Small intestine (tissue), 7 donors: ENCODE data around the gene SLC1A5. TPM values are rescaled to one million over a fixed set of nuclear protein-coding genes. Genes with fewer than 3 reads are reported as not detected.
A peak's percentile ranks its signal among the peaks of the same experiment; 100 is the strongest.

Experiments used
- DNase-seq, 2 donors: peaks; one replicate each; pipeline versions ENCODE4 v3.0.0 to v3.0.0-alpha.2; 2013
- FAIRE-seq: peaks from 2 replicates; lab custom pipeline; 2012; peaks lifted over from hg19 to GRCh38; lab: Jason Lieb, UNC
- H3K27ac ChIP-seq, 3 donors: one replicate each; pipeline ENCODE4 v1.5.1; 2013; ENCODE audit warnings: low read length in 2 of 3, mild to moderate bottlenecking in 2 of 3, control low read depth in 1 of 3, inconsistent platforms in 1 of 3, low read depth in 1 of 3, moderate library complexity in 1 of 3
- H3K27me3 ChIP-seq, 3 donors: one replicate each; pipeline ENCODE4 v1.6.1; 2013; ENCODE audit warnings: low read length in 3 of 3, inconsistent platforms in 1 of 3; ENCODE audit not compliant: control insufficient read depth in 3 of 3, insufficient read depth in 3 of 3
- H3K36me3 ChIP-seq, 3 donors: one replicate each; pipeline ENCODE4 v1.6.1; 2013; ENCODE audit warnings: low read length in 3 of 3, inconsistent platforms in 1 of 3, low read depth in 1 of 3, mild to moderate bottlenecking in 1 of 3, moderate library complexity in 1 of 3; ENCODE audit not compliant: control insufficient read depth in 3 of 3, insufficient read depth in 2 of 3
- H3K4me1 ChIP-seq, 3 donors: one replicate each; pipeline ENCODE4 v1.6.1; 2013; ENCODE audit warnings: low read length in 2 of 3, inconsistent platforms in 1 of 3, low read depth in 1 of 3, mild to moderate bottlenecking in 1 of 3, moderate library complexity in 1 of 3; ENCODE audit not compliant: control insufficient read depth in 3 of 3, insufficient read depth in 2 of 3
- H3K4me3 ChIP-seq, 3 donors: one replicate each; pipeline ENCODE4 v1.5.1; 2013; ENCODE audit warnings: low read length in 3 of 3, control low read depth in 1 of 3, inconsistent platforms in 1 of 3, low read depth in 1 of 3, mild to moderate bottlenecking in 1 of 3, moderate library complexity in 1 of 3
- H3K9me3 ChIP-seq, 2 donors: one replicate each; pipeline ENCODE4 v1.6.1; 2013; ENCODE audit warnings: low read depth in 1 of 2, low read length in 1 of 2; ENCODE audit not compliant: control insufficient read depth in 2 of 2, insufficient read depth in 1 of 2
- WGBS, 3 donors: extraction: QIAGEN DNeasy Blood & Tissue Kit; methylation state at CpG; one replicate each; pipeline ENCODE4 v1.1.7; 2013; 5-methylcytosine and 5-hydroxymethylcytosine counted together
- polyA plus RNA-seq, 4 donors: library from polyadenylated mRNA; stranded (reverse) in 3 of 4; unstranded in 1 of 4; fragments of 200-250 nt in 3 of 4; fragments of 120-200 nt in 1 of 4; gene quantifications; one replicate each; pipeline versions ENCODE4 v1.2.1 to v1.2.3, GENCODE V29; 2013
- donor health status: healthy with polysubstance abuse.
- donor health status: control.
- donor health status: control.
- donor health status: Bipolar disorder and iron deficiency.
- donor health status: healthy.

The SLC1A5 gene
- polyA plus RNA-seq, 4 donors = 1.6 to 159 (median 68.0) TPM

- H3K27ac ChIP-seq = no peak overlapping the region
- peaks cover 7 to 68% (median 7%) of the 10 kb centered on the region in 3 donors for H3K36me3 ChIP-seq
- H3K4me1 ChIP-seq = peaks cover 0 to 4% (median 3%) of the 10 kb centered on the region in 3 donors
- WGBS, 3 donors = 71 to 83% (median 80%) methylated on average over 14 of the region's 14 CpGs
- H3K9me3 ChIP-seq = no peaks in the 10 kb centered on the region
- DNase-seq (no peak), FAIRE-seq (no peak)
- no peak overlapping the region for H3K4me3 ChIP-seq
- H3K27me3 ChIP-seq = no peaks in the 10 kb centered on the region
Observed at GRCh38 chr19:46739290-46739771, 49.1 kb downstream of the SLC1A5 start.

- Histone ChIP-seq H3K27ac (no peak overlapping the region), H3K4me1 (no peaks in the 10 kb centered on the region), H3K9me3 (no peaks in the 10 kb centered on the region), H3K27me3 (no peaks in the 10 kb centered on the region), H3K36me3 (peaks cover 7 to 79% (median 13%) of the 10 kb centered on the region in 3 donors), H3K4me3 (no peak overlapping the region)
- DNase-seq (no peak), FAIRE-seq (no peak)
- WGBS, 3 donors = 83 to 88% (median 88%) methylated on average over 19 of the region's 19 CpGs
Observed at GRCh38 chr19:46737761-46738171, 50.6 kb downstream of the SLC1A5 start.

GRCh38 chr19:46737298-46737654 is 51.1 kb downstream of the SLC1A5 start:
- no peak overlapping the region for H3K4me3 ChIP-seq
- no peaks in the 10 kb centered on the region for H3K4me1 ChIP-seq
- no peak overlapping the region for H3K27ac ChIP-seq
- whole genome bisulfite sequencing, 3 donors = 82 to 93% (median 85%) methylated on average over 7 of the region's 7 CpGs
- H3K36me3 ChIP-seq = peaks cover 7 to 84% (median 15%) of the 10 kb centered on the region in 3 donors
- DNase-seq (no peak), FAIRE-seq (no peak)
- no peaks in the 10 kb centered on the region for H3K27me3 ChIP-seq
- no peaks in the 10 kb centered on the region for H3K9me3 ChIP-seq

- no peaks in the 10 kb centered on the region for H3K27me3 ChIP-seq
- peaks cover 7 to 84% (median 15%) of the 10 kb centered on the region in 3 donors for H3K36me3 ChIP-seq
- DNase-seq (no peak), FAIRE-seq (no peak)
- 72 to 82% (median 79%) methylated on average over 22 of the region's 22 CpGs for WGBS, 3 donors
- no peaks in the 10 kb centered on the region for H3K4me1 ChIP-seq
- no peaks in the 10 kb centered on the region for H3K9me3 ChIP-seq
- no peak overlapping the region for H3K4me3 ChIP-seq
- H3K27ac ChIP-seq = peak overlapping the region in 1 of 3 donors; percentile 16
Observed at GRCh38 chr19:46736531-46737297, 51.7 kb downstream of the SLC1A5 start.

- no peak overlapping the region for H3K27ac ChIP-seq
- H3K9me3 ChIP-seq = no peaks in the 10 kb centered on the region
- H3K27me3 ChIP-seq = no peaks in the 10 kb centered on the region
- no peak overlapping the region for H3K4me3 ChIP-seq
- no peak for DNase-seq
- 87 to 88% (median 87%) methylated on average over 11 of the region's 11 CpGs for WGBS, 3 donors
- H3K4me1 ChIP-seq = no peaks in the 10 kb centered on the region
- no peak for FAIRE-seq
- H3K36me3 ChIP-seq = peaks cover 17 to 88% (median 28%) of the 10 kb centered on the region in 3 donors
Observed at GRCh38 chr19:46733690-46734292, 54.6 kb downstream of the SLC1A5 start.

GRCh38 chr19:46732966-46733689 is 55.3 kb downstream of the SLC1A5 start:
- no peaks in the 10 kb centered on the region for H3K9me3 ChIP-seq
- no peaks in the 10 kb centered on the region for H3K27me3 ChIP-seq
- no peaks in the 10 kb centered on the region for H3K4me1 ChIP-seq
- peaks cover 16 to 89% (median 28%) of the 10 kb centered on the region in 3 donors for H3K36me3 ChIP-seq
- H3K27ac ChIP-seq = no peak overlapping the region
- DNase-seq = no peak
- WGBS, 3 donors = 87 to 89% (median 88%) methylated on average over 23 of the region's 23 CpGs
- H3K4me3 ChIP-seq = no peak overlapping the region
- FAIRE-seq = no peak

- FAIRE-seq (no peak), DNase-seq (no peak)
- H3K36me3 ChIP-seq = peaks cover 10 to 89% (median 32%) of the 10 kb centered on the region in 3 donors
- no peak overlapping the region for H3K27ac ChIP-seq
- H3K27me3 ChIP-seq = no peaks in the 10 kb centered on the region
- no peaks in the 10 kb centered on the region for H3K9me3 ChIP-seq
- no peaks in the 10 kb centered on the region for H3K4me1 ChIP-seq
- 87 to 90% (median 88%) methylated on average over 28 of the region's 28 CpGs for WGBS, 3 donors
- no peak overlapping the region for H3K4me3 ChIP-seq
Observed at GRCh38 chr19:46732172-46732938, 56.0 kb downstream of the SLC1A5 start.

GRCh38 chr19:46731584-46731983 is 56.8 kb downstream of the SLC1A5 start:
- Histone ChIP-seq H3K4me1 (no peaks in the 10 kb centered on the region), H3K27me3 (no peaks in the 10 kb centered on the region), H3K36me3 (peaks cover 10 to 89% (median 33%) of the 10 kb centered on the region in 3 donors), H3K9me3 (no peaks in the 10 kb centered on the region), H3K27ac (no peak overlapping the region), H3K4me3 (no peak overlapping the region)
- 77 to 89% (median 81%) methylated on average over 14 of the region's 14 CpGs for WGBS, 3 donors
- no peak for DNase-seq
- FAIRE-seq = no peak
